ENCODE measurements around the gene EYA2.

The EYA2 gene

GRCh38 chr20:47232518-47232917 is 337.9 kb downstream of the EYA2 start:
- no peak for TF ChIP-seq CTCF (IDR thresholded peaks at IDR 0.05)

- TF ChIP-seq CTCF (IDR thresholded peaks at IDR 0.05) = no peak
These were observed 338.9 kb downstream of the EYA2 start for GRCh38 chr20:47233333-47234188.

- TF ChIP-seq CTCF (IDR thresholded peaks at IDR 0.05) = no peak
These were observed 340.5 kb downstream of the EYA2 start for GRCh38 chr20:47235111-47235510.

- TF ChIP-seq CTCF (IDR thresholded peaks at IDR 0.05) = no peak
These were observed 341.4 kb downstream of the EYA2 start for GRCh38 chr20:47235853-47236638.

GRCh38 chr20:47236639-47236900 is 341.9 kb downstream of the EYA2 start:
- no peak for TF ChIP-seq CTCF (IDR thresholded peaks at IDR 0.05)

DNA sequence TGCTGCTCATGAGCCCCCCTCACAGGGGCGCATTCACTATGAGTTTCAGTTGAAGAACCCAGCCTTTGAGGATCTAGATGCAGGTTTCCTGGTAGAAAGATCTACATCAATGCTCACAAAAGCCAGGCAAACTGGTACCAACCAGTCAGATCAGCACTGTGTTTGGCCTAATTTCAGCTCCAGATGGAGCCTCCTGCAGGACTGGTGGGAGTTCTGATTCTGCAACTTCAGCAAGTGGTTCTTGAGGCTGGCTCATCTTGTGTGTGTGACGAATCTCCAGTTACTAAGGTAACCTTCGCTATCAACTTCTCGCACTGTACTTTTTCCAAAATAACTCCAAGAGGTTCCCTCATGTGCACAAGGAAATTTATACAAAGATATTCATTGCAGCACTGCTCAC is 343.1 kb downstream of the EYA2 start:
- no peak for TF ChIP-seq CTCF (IDR thresholded peaks at IDR 0.05)

Measured in LNCAP (cell line).